D721Med (cell line): ENCODE results near the gene ZNFX1.

Experiments
- DNase-seq: peaks from one replicate; pipeline ENCODE4 v3.0.0; 2011; ENCODE audit warnings: low spot score; ENCODE audit not compliant: insufficient read length
- FAIRE-seq: peaks from 2 replicates; lab custom pipeline; 2011; peaks lifted over from hg19 to GRCh38; lab: Jason Lieb, UNC
- TF ChIP-seq, protein P1 (sequence below): IDR thresholded peaks from 2 replicates; pipeline ENCODE4 v1.5.1; 2012; ENCODE audit warnings: mild to moderate bottlenecking, control low read depth; ENCODE audit not compliant: insufficient read depth; ENCODE audit errors: missing control alignments

ZNFX1 gene

DNA sequence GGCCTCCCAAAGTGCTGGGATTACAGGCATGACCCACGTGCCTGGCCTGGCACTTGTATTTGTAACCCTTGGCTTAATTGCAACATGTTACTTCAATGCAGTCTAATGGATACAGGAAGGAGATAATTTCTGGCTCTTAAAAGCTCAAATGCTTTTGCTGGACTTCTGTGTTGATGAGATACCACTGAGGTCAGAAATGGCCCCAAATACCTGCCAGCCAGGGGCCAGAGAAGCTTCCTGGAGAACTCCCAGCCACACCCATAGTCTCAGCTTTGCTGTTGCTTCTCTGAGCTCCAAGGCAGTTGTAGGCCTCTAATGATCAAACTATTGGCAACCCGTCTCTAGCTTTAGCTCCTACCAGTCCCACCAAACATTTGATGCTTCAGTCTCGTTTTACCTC lies 14.2 kb upstream of the ZNFX1 start:
- no peak for FAIRE-seq
- TF ChIP-seq, protein P1, sequence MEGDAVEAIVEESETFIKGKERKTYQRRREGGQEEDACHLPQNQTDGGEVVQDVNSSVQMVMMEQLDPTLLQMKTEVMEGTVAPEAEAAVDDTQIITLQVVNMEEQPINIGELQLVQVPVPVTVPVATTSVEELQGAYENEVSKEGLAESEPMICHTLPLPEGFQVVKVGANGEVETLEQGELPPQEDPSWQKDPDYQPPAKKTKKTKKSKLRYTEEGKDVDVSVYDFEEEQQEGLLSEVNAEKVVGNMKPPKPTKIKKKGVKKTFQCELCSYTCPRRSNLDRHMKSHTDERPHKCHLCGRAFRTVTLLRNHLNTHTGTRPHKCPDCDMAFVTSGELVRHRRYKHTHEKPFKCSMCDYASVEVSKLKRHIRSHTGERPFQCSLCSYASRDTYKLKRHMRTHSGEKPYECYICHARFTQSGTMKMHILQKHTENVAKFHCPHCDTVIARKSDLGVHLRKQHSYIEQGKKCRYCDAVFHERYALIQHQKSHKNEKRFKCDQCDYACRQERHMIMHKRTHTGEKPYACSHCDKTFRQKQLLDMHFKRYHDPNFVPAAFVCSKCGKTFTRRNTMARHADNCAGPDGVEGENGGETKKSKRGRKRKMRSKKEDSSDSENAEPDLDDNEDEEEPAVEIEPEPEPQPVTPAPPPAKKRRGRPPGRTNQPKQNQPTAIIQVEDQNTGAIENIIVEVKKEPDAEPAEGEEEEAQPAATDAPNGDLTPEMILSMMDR: no peak
- no peak for DNase-seq

DNA sequence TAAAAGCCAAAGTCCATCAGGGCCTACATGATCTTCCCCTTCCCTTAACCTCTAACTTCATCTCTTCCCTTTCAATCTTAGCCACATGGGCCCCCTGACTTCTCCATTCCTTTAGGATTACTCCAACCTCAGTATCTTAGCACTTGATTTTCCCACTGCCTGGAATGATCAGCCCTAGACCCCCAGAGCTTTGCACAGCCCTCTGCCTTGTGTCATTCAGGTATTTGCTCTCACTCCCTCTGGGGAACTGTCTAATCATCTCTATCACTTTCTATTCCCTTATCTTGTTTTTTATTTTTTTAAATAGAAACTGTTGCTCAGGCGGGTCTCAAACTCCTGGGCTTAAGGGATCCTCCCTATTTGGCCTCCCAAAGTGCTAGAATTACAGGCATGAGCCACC lies 13.3 kb upstream of the ZNFX1 start:
- FAIRE-seq: no peak
- DNase-seq: no peak
- TF ChIP-seq, protein P1: no peak

DNA sequence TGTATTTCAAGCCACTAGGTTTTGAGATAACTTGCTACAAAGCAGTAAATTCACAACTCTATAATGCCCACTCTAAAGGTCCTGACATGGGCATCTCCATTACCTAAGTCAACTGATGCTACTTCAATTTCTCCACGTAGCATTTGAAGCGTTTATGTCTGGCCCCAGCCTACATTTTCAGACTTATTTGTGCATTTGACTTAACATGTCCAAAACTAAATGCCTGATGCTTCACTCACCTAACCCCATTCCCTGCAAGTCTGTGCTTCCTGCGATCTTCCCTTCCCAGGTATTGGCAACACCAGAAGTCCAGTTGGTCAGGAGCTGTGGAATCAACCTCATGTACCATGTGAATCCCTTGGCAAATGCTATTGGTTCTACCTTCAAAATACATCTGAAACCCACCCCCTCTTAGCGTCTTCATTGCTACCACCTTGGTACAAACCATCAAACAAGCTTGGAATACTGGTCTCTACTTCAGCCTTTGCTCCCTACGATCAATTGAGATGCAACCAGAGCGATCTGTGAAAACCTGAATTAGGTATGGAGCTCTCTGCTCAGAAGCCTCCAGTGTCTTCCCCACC lies 12.8 kb upstream of the ZNFX1 start:
- TF ChIP-seq, protein P1: no peak
- FAIRE-seq (no peak), DNase-seq (no peak)

DNA sequence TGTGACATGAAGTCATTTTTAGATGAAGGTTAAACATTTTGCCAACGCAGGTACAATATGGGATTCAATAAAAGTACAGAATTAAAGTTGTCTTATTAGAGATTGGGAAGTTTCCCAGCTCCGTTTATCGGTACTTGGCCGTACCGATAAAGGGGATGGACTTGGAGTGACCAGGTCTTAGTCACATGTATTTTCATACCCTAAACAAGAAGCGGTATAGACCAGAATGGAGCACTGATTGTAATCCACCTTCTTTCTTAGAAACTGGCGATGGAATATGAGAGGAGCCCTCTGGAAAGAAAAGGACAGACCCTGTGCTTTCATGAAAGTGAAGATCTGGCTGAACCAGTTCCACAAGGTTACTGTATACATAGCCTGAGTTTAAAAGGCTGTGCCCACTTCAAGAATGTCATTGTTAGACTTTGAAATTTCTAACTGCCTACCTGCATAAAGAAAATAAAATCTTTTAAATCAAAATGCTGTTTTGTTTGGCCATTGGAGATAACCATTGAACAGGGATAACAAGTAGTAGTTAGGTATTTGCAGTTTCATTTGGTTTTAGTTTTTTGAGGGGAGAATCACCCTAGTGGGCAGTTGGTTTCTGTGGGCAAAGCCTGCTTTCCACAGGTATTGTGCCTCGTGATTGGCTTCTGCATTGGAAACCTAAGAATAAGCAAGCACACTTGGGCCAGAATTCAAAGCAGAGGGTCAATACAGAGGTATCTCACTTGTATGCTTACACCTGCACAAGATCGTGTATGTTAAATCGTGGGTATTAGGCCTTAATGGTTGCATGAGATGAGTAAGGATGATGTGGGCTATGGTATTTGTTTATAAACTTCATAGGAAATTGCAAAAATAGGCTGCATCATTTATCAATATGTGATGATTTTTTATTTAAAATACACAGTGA lies 11.2 kb upstream of the ZNFX1 start:
- DNase-seq (no peak), FAIRE-seq (no peak)
- TF ChIP-seq, protein P1: no peak

DNA sequence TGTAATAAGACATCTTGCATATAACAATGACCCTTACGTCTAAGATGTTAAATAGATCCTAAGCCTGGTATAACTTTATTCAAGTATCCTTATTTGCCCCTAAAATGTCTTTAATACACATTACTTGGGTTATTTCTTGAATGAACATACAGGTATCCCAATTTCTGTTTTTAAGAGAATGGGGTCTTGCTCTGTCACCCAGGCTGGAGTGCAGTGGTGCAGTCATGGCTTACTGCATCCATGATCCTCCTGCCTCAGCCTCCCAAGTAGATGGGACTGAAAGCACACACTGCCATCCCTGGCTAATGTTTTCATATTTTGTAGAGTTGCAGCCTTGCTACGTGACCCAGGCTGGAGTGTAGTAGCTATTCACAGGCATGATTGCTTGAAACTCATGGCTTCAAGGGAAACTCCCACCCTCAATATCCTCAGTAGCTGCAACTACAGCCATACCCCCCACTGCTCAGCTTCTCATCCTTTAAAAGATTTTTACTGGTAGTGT lies 10.4 kb upstream of the ZNFX1 start:
- DNase-seq (no peak), FAIRE-seq (no peak)
- TF ChIP-seq, protein P1: no peak

DNA sequence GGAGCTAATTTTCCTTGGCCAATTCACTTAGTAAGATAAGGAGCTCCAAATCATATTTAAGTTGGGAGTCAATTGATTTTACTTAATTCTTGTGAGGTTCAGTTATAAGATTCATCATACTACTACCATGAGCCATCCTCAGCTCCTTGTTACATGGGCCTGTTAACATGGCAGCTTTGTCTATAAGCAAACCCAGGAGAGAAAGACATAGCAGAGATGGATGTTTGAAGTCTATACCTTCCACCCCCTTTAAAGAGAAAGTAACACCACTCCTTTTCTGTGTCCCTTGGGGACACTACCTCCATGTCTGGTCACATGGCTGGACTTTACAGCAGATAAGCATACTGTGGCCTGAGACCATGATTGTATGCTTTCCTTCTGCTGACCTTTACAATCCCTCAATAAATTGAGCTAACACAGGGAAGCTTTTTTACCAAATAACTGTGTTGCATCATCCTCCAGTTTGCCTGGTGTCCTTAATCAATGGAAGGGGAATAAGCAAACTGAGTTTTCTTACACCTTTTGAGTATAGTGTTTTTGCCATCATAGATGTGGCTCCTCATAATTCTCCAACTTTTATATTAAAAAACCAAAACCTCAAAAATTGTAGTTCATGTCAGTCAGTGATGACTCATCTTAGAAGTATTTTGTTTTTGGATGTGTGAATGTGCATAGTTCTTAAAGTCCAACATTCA lies 9.8 kb upstream of the ZNFX1 start:
- no peak for FAIRE-seq
- no peak for DNase-seq
- TF ChIP-seq, protein P1: no peak
